ENCODE data around the gene PARK7.

PARK7 gene

DNA sequence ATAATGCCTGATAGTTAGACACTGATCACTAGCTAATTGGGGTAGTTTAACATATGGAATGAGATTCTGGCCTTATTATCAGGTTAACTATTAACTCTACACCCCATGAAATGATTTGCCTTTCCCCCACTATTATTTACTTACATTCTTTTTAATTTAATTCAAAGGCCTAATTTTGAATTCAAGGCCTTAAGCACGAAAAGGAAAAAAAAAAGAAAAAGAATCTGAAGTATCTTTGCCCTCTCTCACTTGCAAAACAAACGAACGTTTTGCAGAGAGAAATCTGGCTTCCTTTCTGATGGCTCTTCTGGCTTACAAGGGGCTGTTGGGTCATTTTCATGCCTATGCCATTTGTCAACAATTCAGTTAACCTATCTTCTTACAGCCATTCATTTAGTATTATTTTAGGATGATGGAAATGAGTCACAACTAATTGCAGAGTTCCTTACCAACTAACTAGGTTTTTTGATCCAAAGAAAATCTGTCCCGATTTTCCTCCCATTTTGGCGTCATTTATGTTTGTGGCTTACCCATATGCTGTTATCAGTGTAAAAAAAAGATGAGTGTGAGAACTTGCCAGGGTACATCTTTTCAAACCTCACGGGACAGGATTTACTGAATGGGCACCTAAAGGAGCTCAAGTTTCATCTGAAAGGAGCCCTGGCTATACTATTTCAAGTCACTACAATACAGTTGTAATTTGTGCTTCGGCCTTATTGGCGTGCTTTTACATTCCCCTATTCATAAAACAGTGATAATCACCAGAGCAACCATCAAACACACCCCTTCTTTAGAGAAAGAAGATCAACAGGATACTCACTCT lies 66.4 kb downstream of the PARK7 start:
- H3K27me3 Mint-ChIP-seq = peaks cover 20% of the 10 kb centered on the region
- no peaks in the 10 kb centered on the region for H3K9me3 Mint-ChIP-seq
- H3K4me3 Mint-ChIP-seq = no peak overlapping the region
- H3K27ac Mint-ChIP-seq = no peak overlapping the region
- ATAC-seq = no peak
- peaks cover 16% of the 10 kb centered on the region for H3K4me1 Mint-ChIP-seq
- no peaks in the 10 kb centered on the region for H3K36me3 Mint-ChIP-seq

DNA sequence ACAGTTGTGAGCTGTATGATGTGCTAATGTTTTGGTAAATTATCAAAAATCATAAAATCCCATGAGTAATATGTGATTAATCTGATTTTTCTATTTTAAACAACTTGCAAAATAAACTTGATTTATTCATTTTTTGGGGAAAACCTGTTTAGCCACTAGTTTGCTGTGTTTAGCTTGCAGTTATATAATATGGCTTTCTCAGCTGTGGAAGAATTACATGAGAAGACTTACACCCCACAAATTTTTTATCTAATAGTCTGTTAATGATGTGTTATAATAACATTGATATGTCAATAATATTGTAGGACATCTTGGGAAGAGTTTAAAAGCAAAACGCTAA lies 67.0 kb downstream of the PARK7 start:
- peaks cover 20% of the 10 kb centered on the region for H3K27me3 Mint-ChIP-seq
- ATAC-seq = no peak
- H3K4me3 Mint-ChIP-seq = no peak overlapping the region
- H3K27ac Mint-ChIP-seq = no peak overlapping the region
- H3K9me3 Mint-ChIP-seq = no peaks in the 10 kb centered on the region
- H3K4me1 Mint-ChIP-seq = peaks cover 16% of the 10 kb centered on the region
- no peaks in the 10 kb centered on the region for H3K36me3 Mint-ChIP-seq

DNA sequence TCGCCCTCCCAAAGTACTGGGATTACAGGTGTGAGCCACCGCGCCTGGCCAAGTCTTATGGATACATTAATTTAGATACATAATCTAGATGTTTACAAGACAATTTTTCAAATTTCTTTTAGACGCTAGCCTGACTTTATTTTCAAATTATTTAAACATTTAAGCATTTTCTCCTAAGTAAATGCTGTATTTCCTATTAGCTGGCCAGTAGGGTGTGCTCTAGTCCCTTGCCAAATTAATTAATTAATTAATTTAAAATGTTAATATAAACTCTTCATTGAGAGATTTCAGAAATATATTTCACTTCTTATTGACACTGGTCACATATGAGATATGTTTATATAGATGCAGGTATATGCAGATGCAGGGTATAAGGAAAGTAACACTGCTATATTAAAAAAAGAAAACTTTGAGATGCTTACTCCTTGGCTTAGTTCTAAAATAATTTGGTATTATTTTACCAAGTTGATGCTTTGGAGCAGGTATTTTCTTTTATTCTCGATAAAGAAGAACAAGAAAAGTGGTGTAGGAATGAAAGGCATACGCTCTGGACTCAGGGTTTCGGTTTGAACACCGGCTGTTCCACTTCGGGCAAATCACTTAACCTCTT lies 69.8 kb downstream of the PARK7 start:
- no peak for ATAC-seq
- Mint-ChIP-seq H3K4me1 (peaks cover 9% of the 10 kb centered on the region), H3K4me3 (no peak overlapping the region), H3K27me3 (peaks cover 16% of the 10 kb centered on the region), H3K27ac (no peak overlapping the region), H3K36me3 (no peaks in the 10 kb centered on the region), H3K9me3 (no peaks in the 10 kb centered on the region)

DNA sequence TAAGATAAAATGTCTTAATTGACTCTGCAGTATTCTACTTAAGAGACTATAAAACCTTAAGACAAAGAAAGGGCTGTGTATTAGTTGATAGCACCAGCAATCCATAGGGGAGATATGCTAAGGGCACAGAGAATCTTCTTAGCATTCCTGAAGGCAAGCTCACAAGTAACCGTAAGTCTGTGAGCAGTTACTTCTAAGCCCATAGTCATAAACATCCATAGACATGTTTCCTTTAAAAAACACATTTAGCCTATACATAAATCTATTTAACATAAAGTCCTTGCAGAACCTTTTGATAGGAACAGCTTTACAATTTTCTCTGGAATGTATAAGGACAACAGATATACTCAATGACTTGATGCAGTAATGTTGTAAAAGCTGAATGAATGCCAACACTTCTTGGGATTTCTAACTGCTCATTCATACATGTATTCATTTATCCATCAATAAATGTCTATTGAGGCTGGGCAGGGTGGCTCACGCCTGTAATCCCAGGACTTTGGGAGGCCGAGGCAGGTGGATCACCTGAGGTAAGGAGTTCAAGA lies 70.9 kb downstream of the PARK7 start:
- Mint-ChIP-seq H3K4me3 (no peak overlapping the region), H3K27me3 (peaks cover 11% of the 10 kb centered on the region), H3K27ac (no peak overlapping the region), H3K36me3 (no peaks in the 10 kb centered on the region), H3K9me3 (no peaks in the 10 kb centered on the region), H3K4me1 (no peaks in the 10 kb centered on the region)
- no peak for ATAC-seq

DNA sequence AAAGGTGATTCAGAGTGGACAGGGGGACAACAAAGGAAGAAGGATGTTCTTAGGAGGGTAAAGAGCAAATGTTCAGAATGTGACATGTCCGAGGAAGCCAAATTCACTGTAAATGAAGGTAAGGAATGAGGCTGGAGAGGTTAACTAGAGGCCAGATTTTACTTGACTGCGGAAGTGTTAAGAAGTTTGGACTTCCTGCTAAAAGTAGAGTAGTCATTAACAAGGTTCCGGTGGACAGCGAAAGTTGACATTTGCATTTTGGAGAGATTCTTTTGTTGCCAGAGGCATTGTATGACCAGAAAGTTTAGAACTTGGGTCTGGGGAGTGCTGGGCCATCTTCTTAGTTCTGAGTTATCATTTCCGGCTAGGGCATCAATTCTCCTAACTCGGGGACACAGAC lies 71.8 kb downstream of the PARK7 start:
- H3K27ac Mint-ChIP-seq = no peak overlapping the region
- H3K36me3 Mint-ChIP-seq = no peaks in the 10 kb centered on the region
- peaks cover 11% of the 10 kb centered on the region for H3K27me3 Mint-ChIP-seq
- H3K4me1 Mint-ChIP-seq = no peaks in the 10 kb centered on the region
- H3K9me3 Mint-ChIP-seq = no peaks in the 10 kb centered on the region
- no peak overlapping the region for H3K4me3 Mint-ChIP-seq
- ATAC-seq = no peak
